ENCODE data around the gene ZNF410. TPM values are rescaled to one million over a fixed set of nuclear protein-coding genes. Genes with fewer than 3 reads are reported as not detected.

ZNF410 gene
- total and polyA plus RNA-seq, 2 of the 8 experiments (the other 6 are each of a cell fraction or from before 2014, with no cell fraction given), result 11.2 to 18.9 TPM

DNA sequence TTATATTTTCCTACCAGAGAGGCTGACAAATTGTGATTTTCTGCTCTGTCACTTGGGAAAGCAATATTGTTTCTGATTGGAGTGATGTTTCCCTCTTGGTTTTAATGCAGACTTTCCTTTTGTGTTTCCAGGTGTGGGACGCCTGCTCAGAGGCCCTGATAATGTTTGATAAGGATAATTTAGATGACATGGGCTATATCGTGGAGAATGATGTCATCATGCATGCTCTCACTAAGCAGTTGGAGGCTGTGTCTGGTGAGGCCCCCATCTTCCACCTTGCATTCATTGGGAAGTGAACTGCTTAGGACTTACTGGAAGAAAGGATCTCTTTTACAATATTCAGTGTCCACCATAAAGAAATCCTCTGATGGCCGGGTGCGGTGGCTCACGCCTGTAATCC is 69.0 kb downstream of the ZNF410 start (continued):
- TF ChIP-seq BRCA1 (IDR thresholded peaks at IDR 0.05; ENCODE audit: low read depth, low read length) (no peak), SAP30 (IDR thresholded peaks at IDR 0.05; ENCODE audit: insufficient read depth, insufficient replicate concordance, low read length) (no peak), EP300 (IDR thresholded peaks at IDR 0.05; ENCODE audit: borderline replicate concordance in 1 of 2, low read depth in 2 of 2, low read length in 2 of 2) (no peak), BACH1 (IDR thresholded peaks at IDR 0.05; ENCODE audit: low read length) (no peak)

Data from H1 (cell line).